Keratinocyte (primary cell): Measurements from ENCODE around the gene FAM107B. TPM values are rescaled to one million over a fixed set of nuclear protein-coding genes. Genes with fewer than 3 reads are reported as not detected.

Experiments used
- DNase-seq: peaks from one replicate; pipeline ENCODE4 v3.0.0-alpha.2; 2011; ENCODE audit warnings: low read depth, missing footprints, low spot score
- FAIRE-seq: peaks from 2 replicates; lab custom pipeline; 2011; peaks lifted over from hg19 to GRCh38; lab: Jason Lieb, UNC
- H2AFZ ChIP-seq: 2 replicates; pipeline ENCODE4 v1.6.0; 2012; ENCODE audit warnings: low read length, control low read depth, inconsistent platforms; ENCODE audit not compliant: control insufficient read depth
- H3K27ac ChIP-seq: 2 replicates; pipeline ENCODE4 v1.5.1; 2011; ENCODE audit warnings: low read length; ENCODE audit not compliant: control insufficient read depth, insufficient read depth
- H3K27me3 ChIP-seq: 3 replicates; pipeline ENCODE4 v1.6.0; 2011; ENCODE audit warnings: low read length; ENCODE audit not compliant: control insufficient read depth, insufficient read depth; ENCODE audit errors: extremely low read depth
- H3K36me3 ChIP-seq, 2 experiments: 2 replicates in 1 of 2; 3 replicates in 1 of 2; pipeline ENCODE4 v1.5.1; 2011; ENCODE audit warnings: low read length in 2 of 2, mild to moderate bottlenecking in 1 of 2; ENCODE audit not compliant: control insufficient read depth in 2 of 2, insufficient read depth in 2 of 2; ENCODE audit errors: extremely low read depth in 1 of 2
- H3K4me1 ChIP-seq: 3 replicates; pipeline ENCODE4 v1.5.1; 2011; ENCODE audit warnings: low read length; ENCODE audit not compliant: control insufficient read depth, insufficient read depth; ENCODE audit errors: extremely low read depth
- H3K4me2 ChIP-seq: 3 replicates; pipeline ENCODE4 v1.6.0; 2011; ENCODE audit warnings: low read depth, low read length; ENCODE audit not compliant: control insufficient read depth, insufficient read depth; ENCODE audit errors: extremely low read depth
- H3K4me3 ChIP-seq, 3 experiments: fragments of 200-600 bp in 1 of 3; sonication (generic) in 1 of 3; 2 replicates in 2 of 3; 3 replicates in 1 of 3; pipeline ENCODE4 v1.5.1; 2011 to 2016; ENCODE audit warnings: low read length in 3 of 3, mild to moderate bottlenecking in 3 of 3, control low read depth in 2 of 3, inconsistent platforms in 1 of 3, low read depth in 1 of 3, mixed read lengths in 1 of 3, mixed run types in 1 of 3, moderate library complexity in 1 of 3; ENCODE audit not compliant: control insufficient read depth in 2 of 3, insufficient read depth in 2 of 3; ENCODE audit errors: extremely low read depth in 1 of 3
- H3K79me2 ChIP-seq: 2 replicates; pipeline ENCODE4 v1.6.0; 2012; ENCODE audit warnings: low read length; ENCODE audit not compliant: control insufficient read depth, insufficient read depth
- H3K9ac ChIP-seq: 3 replicates; pipeline ENCODE4 v1.6.0; 2011; ENCODE audit warnings: low read length; ENCODE audit not compliant: control insufficient read depth, insufficient read depth; ENCODE audit errors: extremely low read depth
- H3K9me1 ChIP-seq: 3 replicates; pipeline ENCODE4 v1.6.0; 2011; ENCODE audit warnings: low read length; ENCODE audit not compliant: control insufficient read depth, insufficient read depth; ENCODE audit errors: extremely low read depth
- H3K9me3 ChIP-seq: 2 replicates; pipeline ENCODE4 v1.5.1; 2012; ENCODE audit warnings: low read depth, low read length; ENCODE audit not compliant: control insufficient read depth
- H4K20me1 ChIP-seq: 3 replicates; pipeline ENCODE4 v1.6.0; 2011; ENCODE audit warnings: low read length; ENCODE audit not compliant: control insufficient read depth, insufficient read depth; ENCODE audit errors: extremely low read depth
- CTCF ChIP-seq, 3 experiments: IDR thresholded peaks in 1 of 3; conservative IDR thresholded peaks in 1 of 3; optimal IDR thresholded peaks in 1 of 3; 2 replicates in 2 of 3; 3 replicates in 1 of 3; pipeline versions ENCODE3 to v1.5.1; 2011; ENCODE audit warnings: low read length in 3 of 3, mild to moderate bottlenecking in 3 of 3, moderate library complexity in 2 of 3, control low read depth in 1 of 3, inconsistent platforms in 1 of 3; ENCODE audit not compliant: insufficient read depth in 2 of 3; ENCODE audit errors: extremely low read depth in 1 of 3
- EZH2 ChIP-seq: IDR thresholded peaks from one replicate; pipeline ENCODE4 v1.6.1; 2012; ENCODE audit warnings: inconsistent platforms, mild to moderate bottlenecking, low read length, moderate library complexity
- dilution Hi-C: fragments of 300-500 bp; cut with MboI; formaldehyde crosslinking; loops from one replicate; pipeline ENCODE4 v1.7.0; 2020; ENCODE audit warnings: low sequenced_read_pairs; ENCODE audit not compliant: extremely low pct_ligation_motif_present
- polyA plus RNA-seq, 5 experiments: library from polyadenylated mRNA; depleted of rRNA in 3 of 5; stranded (reverse) in 3 of 5; stranded (forward) in 1 of 5; unstranded in 1 of 5; fragments of >200 nt; gene quantifications; 1 replicate in 1 of 5; 2 replicates in 3 of 5; 3 replicates in 1 of 5; pipeline versions ENCODE4 v1.2.1 to v1.2.3, GENCODE V29; 2011 to 2012; ENCODE audit warnings: missing spikeins in 2 of 5, low read depth in 1 of 5, low replicate concordance in 1 of 5

FAM107B gene
- polyA plus RNA-seq, 1 donor (not counting 4 experiments of a cell fraction or from before 2014, with no cell fraction given) = 8.7 TPM

GRCh38 chr10:14498326-14498725 is 276.4 kb downstream of the FAM107B start:
- H3K9ac ChIP-seq = no peak overlapping the region
- H3K4me1 ChIP-seq = no peaks in the 10 kb centered on the region
- H2AFZ ChIP-seq = no peak overlapping the region
- no peaks in the 10 kb centered on the region for H3K9me1 ChIP-seq
- H4K20me1 ChIP-seq = no peaks in the 10 kb centered on the region
- dilution Hi-C loops = no loop called here
- H3K36me3 ChIP-seq = no peaks in the 10 kb centered on the region
- TF ChIP-seq CTCF (optimal IDR thresholded peaks at IDR 0.05 in 1 of 3, IDR thresholded peaks at IDR 0.05 in 1 of 3, conservative IDR thresholded peaks at IDR 0.05 in 1 of 3; ENCODE audit: extremely low read depth in 1 of 3, insufficient read depth in 2 of 3, low read length in 3 of 3) = no peak
- TF ChIP-seq EZH2 = no peak
- no peak overlapping the region for H3K4me2 ChIP-seq
- H3K27me3 ChIP-seq = no peaks in the 10 kb centered on the region
- no peak overlapping the region for H3K4me3 ChIP-seq
- no peak overlapping the region for H3K27ac ChIP-seq
- H3K79me2 ChIP-seq = no peaks in the 10 kb centered on the region
- H3K9me3 ChIP-seq = no peaks in the 10 kb centered on the region
- FAIRE-seq = no peak
- DNase-seq = no peak

- H3K9me1 ChIP-seq = no peaks in the 10 kb centered on the region
- no peak overlapping the region for H3K9ac ChIP-seq
- H3K36me3 ChIP-seq = no peaks in the 10 kb centered on the region
- H3K27ac ChIP-seq = no peak overlapping the region
- dilution Hi-C loops = no loop called here
- DNase-seq (no peak), FAIRE-seq (no peak)
- no peaks in the 10 kb centered on the region for H3K9me3 ChIP-seq
- no peaks in the 10 kb centered on the region for H3K27me3 ChIP-seq
- H2AFZ ChIP-seq = no peak overlapping the region
- H4K20me1 ChIP-seq = no peaks in the 10 kb centered on the region
- H3K79me2 ChIP-seq = no peaks in the 10 kb centered on the region
- no peak overlapping the region for H3K4me3 ChIP-seq
- H3K4me2 ChIP-seq = no peak overlapping the region
- TF ChIP-seq CTCF (optimal IDR thresholded peaks at IDR 0.05 in 1 of 3, IDR thresholded peaks at IDR 0.05 in 1 of 3, conservative IDR thresholded peaks at IDR 0.05 in 1 of 3; ENCODE audit: extremely low read depth in 1 of 3, insufficient read depth in 2 of 3, low read length in 3 of 3) (no peak), EZH2 (no peak)
- no peaks in the 10 kb centered on the region for H3K4me1 ChIP-seq
These were observed 282.9 kb downstream of the FAM107B start for GRCh38 chr10:14491811-14492210.
